OCI-LY7 (cell line): Measurements from ENCODE around the gene B3GALNT2. TPM values are rescaled to one million over a fixed set of nuclear protein-coding genes. Genes with fewer than 3 reads are reported as not detected.
A peak's percentile ranks its signal among the peaks of the same experiment; 100 is the strongest.

ENCODE experiments used
- BruUV-seq: library from RNA; stranded (reverse); fragments of 400-500 nt; replicated peaks from 2 replicates; lab custom pipeline; 2021; lab: Mats Ljungman, UMichigan
- CTCF ChIA-PET: fragments of 300-600 bp; sonication (Branson Sonifier 250); formaldehyde crosslinking; loops from one replicate; lab custom pipeline; 2022; ENCODE audit warnings: antibody characterized with exemption; ENCODE audit not compliant: unreplicated experiment; lab: Charles Lee
- POLR2A ChIA-PET: fragments of 300-600 bp; sonication (Branson Sonifier 250); formaldehyde crosslinking; loops from one replicate; lab custom pipeline; 2022; ENCODE audit warnings: antibody characterized with exemption; lab: Charles Lee
- DNase-seq: peaks from one replicate; pipeline ENCODE4 v3.0.0-alpha.2; 2015; ENCODE audit warnings: low spot score
- H2AFZ ChIP-seq: fragments of 200-600 bp; sonication (generic), shearing (Covaris generic); 2 replicates; pipeline ENCODE4 v1.6.1; 2014; ENCODE audit warnings: mild to moderate bottlenecking, antibody characterized with exemption, low read length, moderate library complexity
- H3K27ac ChIP-seq: fragments of 200-600 bp; sonication (generic); 2 replicates; pipeline ENCODE4 v1.5.1; 2014; ENCODE audit warnings: mixed run types, low read depth, mild to moderate bottlenecking, moderate library complexity, low read length, inconsistent platforms; ENCODE audit not compliant: poor library complexity, severe bottlenecking
- H3K36me3 ChIP-seq: fragments of 200-600 bp; sonication (generic); 2 replicates; pipeline ENCODE4 v1.6.1; 2014; ENCODE audit warnings: mild to moderate bottlenecking, antibody characterized with exemption, low read length, moderate library complexity, mixed read lengths; ENCODE audit not compliant: insufficient read depth
- H3K4me1 ChIP-seq: fragments of 200-600 bp; sonication (generic); 2 replicates; pipeline ENCODE4 v1.5.1; 2014; ENCODE audit warnings: mild to moderate bottlenecking, low read length; ENCODE audit not compliant: insufficient read depth, poor library complexity, severe bottlenecking
- H3K4me2 ChIP-seq: fragments of 200-600 bp; sonication (generic); 2 replicates; pipeline ENCODE4 v1.6.1; 2014; ENCODE audit warnings: mild to moderate bottlenecking, low read length
- H3K4me3 ChIP-seq: fragments of 200-600 bp; sonication (generic); 2 replicates; pipeline ENCODE4 v1.5.1; 2014; ENCODE audit warnings: mild to moderate bottlenecking, low read depth, low read length; ENCODE audit not compliant: poor library complexity, severe bottlenecking
- H3K79me2 ChIP-seq: fragments of 200-600 bp; sonication (generic); 2 replicates; pipeline ENCODE4 v1.6.1; 2016; ENCODE audit warnings: low read depth, mild to moderate bottlenecking, low read length, moderate library complexity, mixed read lengths; ENCODE audit not compliant: insufficient read depth
- H3K9me2 ChIP-seq: fragments of 200-600 bp; sonication (generic); 2 replicates; pipeline ENCODE4 v1.6.1; 2016; ENCODE audit warnings: mild to moderate bottlenecking, low read length, mixed read lengths; ENCODE audit not compliant: insufficient read depth
- H3K9me3 ChIP-seq: fragments of 200-600 bp; sonication (generic); 2 replicates; pipeline ENCODE4 v1.6.1; 2014; ENCODE audit warnings: mild to moderate bottlenecking, mixed run types, low read length, mixed read lengths
- H4K20me1 ChIP-seq: fragments of 200-600 bp; sonication (generic); 2 replicates; pipeline ENCODE4 v1.6.1; 2014; ENCODE audit warnings: mild to moderate bottlenecking, antibody characterized with exemption, low read length, moderate library complexity, mixed read lengths; ENCODE audit not compliant: insufficient read depth
- CTCF ChIP-seq: fragments of 200-600 bp; sonication (generic); conservative IDR thresholded peaks from 2 replicates; pipeline ENCODE4 v1.5.1; 2014; ENCODE audit warnings: mild to moderate bottlenecking, antibody characterized with exemption, low read length, moderate library complexity, mixed read lengths
- EZH2phosphoT487 ChIP-seq: fragments of 200-600 bp; sonication (generic); IDR thresholded peaks from 2 replicates; pipeline ENCODE4 v1.6.1; 2018; ENCODE audit warnings: low read depth, borderline replicate concordance, mild to moderate bottlenecking, mixed run types, antibody characterized with exemption, low read length, moderate library complexity, mixed read lengths
- intact Hi-C: fragments of 100-400 bp; cut with micrococcal nuclease; formaldehyde crosslinking; loops from one replicate; pipeline ENCODE4 v1.10.0; 2022; ENCODE audit not compliant: unreplicated experiment
- total RNA-seq, 2 experiments: library from RNA; depleted of rRNA in 1 of 2; stranded (reverse); fragments of >200 nt in 1 of 2; shearing (Covaris generic) in 1 of 2; gene quantifications; 2 replicates each; pipeline ENCODE4 v1.2.3, GENCODE V29; 2014 to 2022

Gene B3GALNT2
- total RNA-seq, 2 experiments from 2014 or later: 18.6 to 24.3 TPM

- POLR2A ChIA-PET: interaction anchor here (0.5 to 0.6 kb wide), 2 partner anchors 180 to 190 kb away, joined by 3 read pairs; no protein-coding TSS in a partner anchor
Observed at GRCh38 chr1:235415008-235415904, 89.0 kb downstream of the B3GALNT2 start.

GRCh38 chr1:235411489-235412486 is 92.5 kb downstream of the B3GALNT2 start:
- no peaks in the 10 kb centered on the region; the same call in 1 of the 2 replicates for H3K36me3 ChIP-seq
- H3K4me2 ChIP-seq: no peak overlapping the region
- DNase-seq: no peak
- no peaks in the 10 kb centered on the region for H3K79me2 ChIP-seq
- no peaks in the 10 kb centered on the region for H3K9me3 ChIP-seq
- no peak overlapping the region for H2AFZ ChIP-seq
- no peak overlapping the region for H3K4me3 ChIP-seq
- H3K9me2 ChIP-seq: no peaks in the 10 kb centered on the region
- CTCF ChIA-PET: no interaction called here
- H4K20me1 ChIP-seq: no peaks in the 10 kb centered on the region
- BruUV-seq: no TSS peak
- POLR2A ChIA-PET: interaction anchor here (1.3 kb wide), 1 partner anchor 11 kb away, joined by 4 read pairs; no protein-coding TSS in a partner anchor
- intact Hi-C loops: no loop called here
- no peaks in the 10 kb centered on the region for H3K4me1 ChIP-seq
- TF ChIP-seq EZH2phosphoT487 (no peak), CTCF (no peak)
- H3K27ac ChIP-seq: no peak overlapping the region

More at GRCh38 chr1:235415008-235415904, 89.0 kb downstream of the B3GALNT2 start:
- DNase-seq: peak; percentile 77
- no peaks in the 10 kb centered on the region for H3K9me3 ChIP-seq
- no peak overlapping the region for H3K4me3 ChIP-seq
- CTCF ChIA-PET: interaction anchor here (1.0 to 1.2 kb wide), 3 partner anchors 22 to 319 kb away, joined by 3 read pairs; no protein-coding TSS in a partner anchor
- H3K4me1 ChIP-seq: no peaks in the 10 kb centered on the region
- H3K36me3 ChIP-seq: peaks cover 5% of the 10 kb centered on the region; the same call in 1 of the 2 replicates
- no peak overlapping the region for H2AFZ ChIP-seq
- no peaks in the 10 kb centered on the region for H3K79me2 ChIP-seq
- TF ChIP-seq EZH2phosphoT487 (no peak), CTCF (peak; percentile 90)
- no TSS peak for BruUV-seq
- H3K4me2 ChIP-seq: no peak overlapping the region
- no peaks in the 10 kb centered on the region for H4K20me1 ChIP-seq
- H3K9me2 ChIP-seq: no peaks in the 10 kb centered on the region
- intact Hi-C loops: loop anchor here (1.0 to 5.0 kb wide), 4 partner anchors 86 to 310 kb away; partner anchors contain the start of genes ARID4B and GGPS1
- no peak overlapping the region for H3K27ac ChIP-seq
